Measurements from ENCODE around the gene ADRM1. TPM values are rescaled to one million over a fixed set of nuclear protein-coding genes. Genes with fewer than 3 reads are reported as not detected.

Gene ADRM1
- total and polyA plus RNA-seq, 10 donors = 60.5 to 112 (median 79.2) TPM

DNA sequence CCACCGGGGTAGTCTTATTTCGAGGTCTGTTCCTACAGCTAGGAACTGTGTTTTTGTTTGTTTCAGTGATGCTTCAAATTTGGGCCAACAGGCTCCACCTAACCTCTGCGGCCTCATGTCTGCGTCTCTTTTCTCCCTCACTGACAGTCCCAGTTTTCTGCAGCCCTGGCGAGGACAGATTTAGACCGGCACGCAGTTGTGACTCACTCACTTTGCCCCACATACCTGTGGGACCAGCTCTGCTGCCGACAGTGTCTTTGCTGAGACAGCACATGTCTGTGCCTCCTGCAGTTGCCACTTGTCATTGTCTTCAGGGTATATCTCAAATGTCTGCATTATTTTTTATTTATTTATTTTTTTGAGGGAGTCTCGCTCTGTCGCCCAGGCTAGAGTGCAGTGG is 35.3 kb upstream of the ADRM1 start:
- DNase-seq = no peak
- TF ChIP-seq, protein P1, sequence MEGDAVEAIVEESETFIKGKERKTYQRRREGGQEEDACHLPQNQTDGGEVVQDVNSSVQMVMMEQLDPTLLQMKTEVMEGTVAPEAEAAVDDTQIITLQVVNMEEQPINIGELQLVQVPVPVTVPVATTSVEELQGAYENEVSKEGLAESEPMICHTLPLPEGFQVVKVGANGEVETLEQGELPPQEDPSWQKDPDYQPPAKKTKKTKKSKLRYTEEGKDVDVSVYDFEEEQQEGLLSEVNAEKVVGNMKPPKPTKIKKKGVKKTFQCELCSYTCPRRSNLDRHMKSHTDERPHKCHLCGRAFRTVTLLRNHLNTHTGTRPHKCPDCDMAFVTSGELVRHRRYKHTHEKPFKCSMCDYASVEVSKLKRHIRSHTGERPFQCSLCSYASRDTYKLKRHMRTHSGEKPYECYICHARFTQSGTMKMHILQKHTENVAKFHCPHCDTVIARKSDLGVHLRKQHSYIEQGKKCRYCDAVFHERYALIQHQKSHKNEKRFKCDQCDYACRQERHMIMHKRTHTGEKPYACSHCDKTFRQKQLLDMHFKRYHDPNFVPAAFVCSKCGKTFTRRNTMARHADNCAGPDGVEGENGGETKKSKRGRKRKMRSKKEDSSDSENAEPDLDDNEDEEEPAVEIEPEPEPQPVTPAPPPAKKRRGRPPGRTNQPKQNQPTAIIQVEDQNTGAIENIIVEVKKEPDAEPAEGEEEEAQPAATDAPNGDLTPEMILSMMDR (IDR thresholded peaks at IDR 0.05 in 8 of 11, conservative IDR thresholded peaks at IDR 0.05 in 3 of 11) = no peak
- no peak for TF ChIP-seq POLR2AphosphoS5 (IDR thresholded peaks at IDR 0.05)
- TF ChIP-seq POLR2A (IDR thresholded peaks at IDR 0.05) = no peak
- intact Hi-C loops (cut with DNase I; ENCODE audit: low total_unique reads) = no loop called here
- Histone ChIP-seq H3K4me3 (no peak overlapping the region), H3K4me1 (peaks cover 0 to 11% (median 8%) of the 10 kb centered on the region in 6 donors), H3K27ac (no peak overlapping the region), H3K36me3 (peaks cover 5 to 94% (median 58%) of the 10 kb centered on the region in 6 donors), H3K27me3 (replicated peaks in 1 of 7) (no peaks in the 10 kb centered on the region), H3K9me3 (peaks cover 0 to 6% (median 0%) of the 10 kb centered on the region in 8 donors)
- 86 to 97% (median 93%) methylated on average over 10 of the region's 10 CpGs for WGBS, 5 donors

DNA sequence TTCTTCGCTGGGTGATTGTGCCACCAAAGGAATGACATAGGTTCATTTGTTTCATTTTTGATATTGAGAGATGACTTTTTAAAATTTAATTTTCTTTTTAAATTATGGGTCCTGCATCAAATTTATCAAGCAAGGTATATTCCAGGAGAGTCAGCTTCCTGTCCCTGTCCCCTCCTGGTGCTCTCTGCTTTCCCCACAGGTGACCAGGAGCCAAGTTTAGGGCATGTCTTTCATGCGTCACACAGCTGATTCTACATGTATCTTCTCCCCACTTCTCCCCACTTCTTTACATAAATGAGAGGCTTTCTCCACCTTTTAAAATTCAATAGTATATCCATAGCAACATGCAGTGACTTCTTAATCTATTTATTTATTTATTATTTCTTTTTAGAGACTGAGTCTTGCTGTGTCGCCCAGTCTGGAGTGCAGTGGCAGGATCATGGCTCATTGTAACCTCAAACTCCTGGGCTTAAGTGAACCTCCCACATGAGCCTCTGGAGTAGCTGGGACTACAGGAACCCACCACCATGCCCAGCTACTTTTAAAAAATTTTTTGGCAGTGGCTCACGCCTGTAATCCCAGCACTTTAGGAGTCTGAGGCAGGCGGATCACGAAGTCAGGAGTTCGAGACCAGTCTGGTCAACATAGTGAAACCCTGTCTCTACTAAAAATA is 34.4 kb upstream of the ADRM1 start:
- no peak for DNase-seq
- Histone ChIP-seq H3K27me3 (replicated peaks in 1 of 7) (no peaks in the 10 kb centered on the region), H3K4me1 (peaks cover 0 to 11% (median 8%) of the 10 kb centered on the region in 6 donors), H3K9me3 (peaks cover 0 to 6% (median 0%) of the 10 kb centered on the region in 8 donors), H3K27ac (no peak overlapping the region), H3K4me3 (no peak overlapping the region), H3K36me3 (peaks cover 7 to 94% (median 58%) of the 10 kb centered on the region in 6 donors)
- TF ChIP-seq POLR2AphosphoS5 (IDR thresholded peaks at IDR 0.05) = no peak
- no peak for TF ChIP-seq POLR2A (IDR thresholded peaks at IDR 0.05)
- TF ChIP-seq, protein P1 (IDR thresholded peaks at IDR 0.05 in 8 of 11, conservative IDR thresholded peaks at IDR 0.05 in 3 of 11) = no peak
- 78 to 85% (median 83%) methylated on average over 7 of the region's 7 CpGs for WGBS, 5 donors
- intact Hi-C loops (cut with DNase I; ENCODE audit: low total_unique reads) = no loop called here

DNA sequence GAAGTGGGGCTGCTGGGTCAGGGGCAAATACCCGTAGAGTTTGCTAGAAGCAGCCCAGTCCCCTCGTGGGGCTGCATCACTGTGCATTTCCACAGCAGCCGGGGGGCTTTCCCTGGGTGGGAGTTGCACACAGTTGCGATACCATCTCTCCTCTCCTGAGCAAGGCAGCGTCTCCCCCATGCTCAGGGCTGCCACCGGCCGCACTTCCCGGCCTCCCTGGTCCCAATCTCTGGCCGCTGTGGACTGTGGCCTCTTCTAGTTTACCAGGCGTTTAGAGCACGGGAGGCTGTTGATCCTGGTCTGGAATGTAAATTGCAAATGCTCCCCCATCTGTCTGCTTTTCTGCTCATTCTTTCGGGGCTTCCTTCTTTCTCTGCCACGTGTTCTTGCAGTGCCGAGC is 33.4 kb upstream of the ADRM1 start:
- H3K4me3 ChIP-seq = no peak overlapping the region
- intact Hi-C loops (cut with DNase I; ENCODE audit: low total_unique reads) = no loop called here
- no peaks in the 10 kb centered on the region for H3K27me3 ChIP-seq (replicated peaks in 1 of 7)
- H3K4me1 ChIP-seq = peaks cover 0 to 20% (median 10%) of the 10 kb centered on the region in 6 donors
- peaks cover 0 to 6% (median 0%) of the 10 kb centered on the region in 8 donors for H3K9me3 ChIP-seq
- H3K27ac ChIP-seq = no peak overlapping the region
- TF ChIP-seq POLR2AphosphoS5 (IDR thresholded peaks at IDR 0.05) (no peak), POLR2A (IDR thresholded peaks at IDR 0.05) (no peak)
- TF ChIP-seq, protein P1 (IDR thresholded peaks at IDR 0.05 in 8 of 11, conservative IDR thresholded peaks at IDR 0.05 in 3 of 11) = no peak
- WGBS, 5 donors = 78 to 87% (median 84%) methylated on average over 9 to 14 of the region's 14 CpGs
- peaks cover 9 to 94% (median 58%) of the 10 kb centered on the region in 6 donors for H3K36me3 ChIP-seq
- no peak for DNase-seq

DNA sequence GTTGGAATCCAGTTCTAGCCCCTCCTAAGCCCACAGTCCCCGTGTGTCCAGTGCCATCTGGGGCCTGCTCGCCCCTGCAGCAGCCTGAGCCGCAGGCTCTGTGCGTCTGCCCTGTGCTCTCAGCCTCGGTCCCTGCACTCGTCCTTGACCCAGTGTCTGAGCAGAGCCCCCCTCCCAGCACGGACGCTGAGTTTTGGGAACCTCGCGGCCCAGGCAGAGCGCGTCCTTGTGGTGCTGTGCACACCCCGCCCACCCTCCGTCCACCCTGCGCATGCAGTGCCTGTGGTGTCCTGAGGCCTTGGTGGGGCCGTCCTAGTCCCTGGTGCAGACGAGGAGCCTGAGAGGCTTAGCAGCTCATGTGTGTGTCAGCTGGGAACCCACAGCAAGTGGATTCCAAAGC is 32.9 kb upstream of the ADRM1 start:
- Histone ChIP-seq H3K27ac (no peak overlapping the region), H3K4me3 (no peak overlapping the region), H3K4me1 (peaks cover 0 to 25% (median 12%) of the 10 kb centered on the region in 6 donors), H3K36me3 (peaks cover 9 to 94% (median 56%) of the 10 kb centered on the region in 6 donors), H3K9me3 (peaks cover 0 to 6% (median 0%) of the 10 kb centered on the region in 8 donors), H3K27me3 (replicated peaks in 1 of 7) (no peaks in the 10 kb centered on the region)
- TF ChIP-seq POLR2A (IDR thresholded peaks at IDR 0.05) (no peak), POLR2AphosphoS5 (IDR thresholded peaks at IDR 0.05) (peak in 2 of 3 donors; percentile 56 to 77)
- TF ChIP-seq, protein P1 (IDR thresholded peaks at IDR 0.05 in 8 of 11, conservative IDR thresholded peaks at IDR 0.05 in 3 of 11) = peak in 4 of 11 experiments; percentile 9 to 41 (median 26)
- intact Hi-C loops (cut with DNase I; ENCODE audit: low total_unique reads) = no loop called here
- no peak for DNase-seq
- WGBS, 5 donors = 78 to 87% (median 84%) methylated on average over 12 to 17 of the region's 17 CpGs

All from spleen (tissue), 11 donors.